ENCODE data around the gene ZSCAN10. TPM values are rescaled to one million over a fixed set of nuclear protein-coding genes. Genes with fewer than 3 reads are reported as not detected.
"Not testable (repeated sequence)": the region's sequence is repeated elsewhere in the genome, so short reads cannot be mapped to it uniquely, and the experiment has no call there.

The ZSCAN10 gene
- total and polyA plus RNA-seq, 7 donors, result 0.07 to 0.16 TPM; not detected in 5

DNA sequence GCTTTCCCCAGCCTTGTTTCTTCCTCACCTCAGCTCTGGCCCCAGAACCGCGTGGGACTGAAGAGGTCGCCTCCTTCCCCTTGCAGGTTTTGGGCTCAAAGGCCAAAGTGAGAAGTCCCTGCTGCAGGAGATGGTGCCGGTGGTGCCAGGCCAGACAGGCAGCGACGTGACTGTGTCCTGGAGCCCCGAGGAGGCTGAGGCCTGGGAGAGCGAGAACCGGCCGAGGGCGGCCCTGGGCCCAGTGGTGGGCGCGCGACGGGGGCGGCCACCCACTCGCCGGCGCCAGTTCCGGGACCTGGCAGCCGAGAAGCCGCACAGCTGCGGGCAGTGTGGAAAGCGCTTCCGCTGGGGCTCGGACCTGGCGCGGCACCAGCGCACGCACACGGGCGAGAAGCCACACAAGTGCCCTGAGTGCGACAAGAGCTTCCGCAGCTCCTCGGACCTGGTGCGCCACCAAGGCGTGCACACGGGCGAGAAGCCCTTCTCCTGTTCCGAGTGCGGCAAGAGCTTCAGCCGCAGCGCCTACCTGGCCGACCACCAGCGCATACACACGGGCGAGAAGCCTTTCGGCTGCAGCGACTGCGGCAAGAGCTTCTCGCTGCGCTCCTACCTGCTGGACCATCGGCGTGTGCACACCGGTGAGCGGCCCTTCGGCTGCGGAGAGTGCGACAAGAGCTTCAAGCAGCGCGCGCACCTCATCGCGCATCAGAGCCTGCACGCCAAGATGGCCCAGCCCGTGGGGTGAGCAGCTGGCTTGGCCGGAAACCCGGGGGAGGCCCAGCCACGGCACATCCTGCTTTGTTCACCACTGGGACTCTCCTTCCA lies 41.7 kb upstream of the ZSCAN10 start:
- intact Hi-C loops (cut with DNase I), result no loop called here
- Histone ChIP-seq H3K4me3 (peak overlapping the region; percentile 61), H3K27me3 (ENCODE audit: insufficient read depth in 3 of 3, low read length in 2 of 3) (no peaks in the 10 kb centered on the region), H3K27ac (peak overlapping the region; percentile 96), H3K4me1 (peaks cover 32% of the 10 kb centered on the region), H3K9me3 (no peaks in the 10 kb centered on the region), H3K36me3 (ENCODE audit: insufficient read depth in 1 of 2, low read depth in 1 of 2) (peaks cover 0 to 39% of the 10 kb centered on the region in 2 donors)
- TF ChIP-seq, protein P1, sequence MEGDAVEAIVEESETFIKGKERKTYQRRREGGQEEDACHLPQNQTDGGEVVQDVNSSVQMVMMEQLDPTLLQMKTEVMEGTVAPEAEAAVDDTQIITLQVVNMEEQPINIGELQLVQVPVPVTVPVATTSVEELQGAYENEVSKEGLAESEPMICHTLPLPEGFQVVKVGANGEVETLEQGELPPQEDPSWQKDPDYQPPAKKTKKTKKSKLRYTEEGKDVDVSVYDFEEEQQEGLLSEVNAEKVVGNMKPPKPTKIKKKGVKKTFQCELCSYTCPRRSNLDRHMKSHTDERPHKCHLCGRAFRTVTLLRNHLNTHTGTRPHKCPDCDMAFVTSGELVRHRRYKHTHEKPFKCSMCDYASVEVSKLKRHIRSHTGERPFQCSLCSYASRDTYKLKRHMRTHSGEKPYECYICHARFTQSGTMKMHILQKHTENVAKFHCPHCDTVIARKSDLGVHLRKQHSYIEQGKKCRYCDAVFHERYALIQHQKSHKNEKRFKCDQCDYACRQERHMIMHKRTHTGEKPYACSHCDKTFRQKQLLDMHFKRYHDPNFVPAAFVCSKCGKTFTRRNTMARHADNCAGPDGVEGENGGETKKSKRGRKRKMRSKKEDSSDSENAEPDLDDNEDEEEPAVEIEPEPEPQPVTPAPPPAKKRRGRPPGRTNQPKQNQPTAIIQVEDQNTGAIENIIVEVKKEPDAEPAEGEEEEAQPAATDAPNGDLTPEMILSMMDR (IDR thresholded peaks at IDR 0.05), result no peak
- DNase-seq (no peak), ATAC-seq (no peak)
- 90 to 91% (median 91%) methylated on average over 69 of the region's 69 CpGs for WGBS, 3 donors

DNA sequence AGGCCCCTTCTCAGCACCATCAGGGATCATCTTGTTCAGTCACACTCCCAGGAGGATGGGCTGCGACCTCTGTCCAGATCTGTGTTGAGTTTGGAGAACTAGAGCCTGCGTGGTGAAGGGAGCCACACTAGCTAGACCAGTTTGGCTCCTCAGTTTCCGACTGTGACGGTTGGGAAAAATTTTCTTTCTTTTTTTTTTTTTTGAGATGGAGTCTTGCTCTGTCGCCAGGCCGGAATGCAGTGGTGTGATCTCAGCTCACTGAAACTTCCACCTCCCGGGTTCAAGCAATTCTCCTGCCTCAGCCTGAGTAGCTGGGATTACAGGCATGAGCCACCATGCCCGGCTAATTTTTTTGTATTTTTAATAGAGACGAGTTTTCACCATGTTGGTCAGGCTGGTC lies 40.5 kb upstream of the ZSCAN10 start:
- H3K9me3 ChIP-seq; H3K27me3 ChIP-seq (ENCODE audit: insufficient read depth in 3 of 3, low read length in 2 of 3); ATAC-seq; H3K4me3 ChIP-seq; DNase-seq; intact Hi-C loops (cut with DNase I): not testable (repeated sequence)
- H3K4me1 ChIP-seq, result peaks cover 24% of the 10 kb centered on the region
- H3K27ac ChIP-seq, result peak overlapping the region; percentile 23
- H3K36me3 ChIP-seq (ENCODE audit: insufficient read depth in 1 of 2, low read depth in 1 of 2), result peaks cover 0 to 39% of the 10 kb centered on the region in 2 donors
- 77 to 84% (median 78%) methylated on average over 9 of the region's 9 CpGs for WGBS, 3 donors

DNA sequence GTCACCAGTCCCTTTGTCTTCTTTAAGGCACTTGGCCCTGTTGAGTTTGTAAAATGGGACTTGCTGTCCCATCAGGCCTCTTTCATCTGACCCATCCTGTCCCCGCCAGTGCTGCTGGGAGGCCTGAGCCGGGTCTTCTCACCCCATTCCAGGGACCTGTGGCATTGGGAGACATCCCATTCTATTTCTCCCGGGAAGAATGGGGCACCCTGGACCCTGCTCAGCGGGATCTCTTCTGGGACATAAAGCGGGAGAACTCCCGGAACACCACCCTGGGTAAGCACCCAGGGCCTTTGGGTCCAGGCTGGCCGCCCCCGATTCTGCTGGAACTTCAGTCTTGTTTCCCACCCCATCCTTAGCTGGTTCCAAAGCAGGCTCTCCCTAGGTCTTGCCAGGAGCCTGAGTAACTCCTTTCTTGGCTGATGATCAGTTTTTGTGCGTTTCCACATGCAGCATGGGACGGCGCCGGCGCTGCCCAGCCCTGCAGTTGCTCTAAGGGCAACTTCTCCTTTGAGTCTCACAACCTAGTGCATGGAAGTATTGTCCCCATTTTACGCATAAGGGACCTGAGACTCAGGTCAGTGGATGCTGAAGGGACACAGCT lies 39.8 kb upstream of the ZSCAN10 start:
- Histone ChIP-seq H3K27me3 (ENCODE audit: insufficient read depth in 3 of 3, low read length in 2 of 3) (no peaks in the 10 kb centered on the region), H3K27ac (peak overlapping the region; percentile 23), H3K4me1 (peaks cover 19% of the 10 kb centered on the region), H3K4me3 (no peak overlapping the region), H3K36me3 (ENCODE audit: insufficient read depth in 1 of 2, low read depth in 1 of 2) (peaks cover 0 to 39% of the 10 kb centered on the region in 2 donors), H3K9me3 (no peaks in the 10 kb centered on the region)
- DNase-seq (no peak), ATAC-seq (no peak)
- 68 to 80% (median 73%) methylated on average over 14 of the region's 14 CpGs for whole genome bisulfite sequencing, 3 donors
- TF ChIP-seq, protein P1 (IDR thresholded peaks at IDR 0.05), result no peak
- intact Hi-C loops (cut with DNase I), result no loop called here

DNA sequence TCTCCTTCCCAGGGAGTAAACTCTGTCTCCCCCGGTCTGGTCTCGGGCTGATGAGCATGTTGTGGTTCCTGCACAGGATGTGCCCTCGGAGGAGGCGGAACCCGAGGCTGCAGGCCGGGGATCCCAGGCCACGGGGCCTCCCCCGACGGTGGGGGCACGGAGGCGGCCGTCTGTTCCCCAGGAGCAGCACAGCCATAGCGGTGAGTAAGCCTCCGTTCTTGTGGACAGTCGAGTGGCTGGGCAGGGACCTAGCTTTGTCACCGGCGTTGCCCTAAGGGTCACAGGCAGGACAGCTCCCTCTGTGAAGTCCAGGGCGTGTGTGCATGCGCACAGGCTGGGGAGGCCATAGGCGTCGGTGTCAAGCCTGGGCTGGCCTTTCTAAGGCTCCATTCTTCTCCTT lies 39.2 kb upstream of the ZSCAN10 start:
- intact Hi-C loops (cut with DNase I), result no loop called here
- no peaks in the 10 kb centered on the region for H3K9me3 ChIP-seq
- ATAC-seq (no peak), DNase-seq (no peak)
- H3K27me3 ChIP-seq (ENCODE audit: insufficient read depth in 3 of 3, low read length in 2 of 3), result no peaks in the 10 kb centered on the region
- H3K36me3 ChIP-seq (ENCODE audit: insufficient read depth in 1 of 2, low read depth in 1 of 2), result peaks cover 0 to 39% of the 10 kb centered on the region in 2 donors
- TF ChIP-seq, protein P1 (IDR thresholded peaks at IDR 0.05), result no peak
- peaks cover 23% of the 10 kb centered on the region for H3K4me1 ChIP-seq
- H3K27ac ChIP-seq, result no peak overlapping the region
- 84 to 87% (median 87%) methylated on average over 21 of the region's 21 CpGs for WGBS, 3 donors
- no peak overlapping the region for H3K4me3 ChIP-seq

DNA sequence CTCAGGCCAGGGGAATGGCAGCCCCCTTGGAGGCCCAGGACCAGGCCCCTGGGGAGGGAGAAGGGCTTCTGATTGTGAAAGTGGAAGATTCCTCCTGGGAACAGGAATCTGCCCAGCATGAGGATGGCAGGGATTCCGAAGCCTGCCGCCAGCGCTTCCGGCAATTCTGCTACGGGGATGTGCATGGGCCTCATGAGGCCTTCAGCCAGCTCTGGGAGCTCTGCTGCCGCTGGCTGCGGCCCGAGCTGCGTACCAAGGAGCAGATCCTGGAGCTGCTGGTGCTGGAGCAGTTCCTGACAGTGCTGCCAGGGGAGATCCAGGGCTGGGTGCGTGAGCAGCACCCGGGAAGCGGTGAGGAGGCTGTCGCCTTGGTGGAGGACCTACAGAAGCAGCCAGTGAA lies 38.2 kb upstream of the ZSCAN10 start:
- no peaks in the 10 kb centered on the region for H3K27me3 ChIP-seq (ENCODE audit: insufficient read depth in 3 of 3, low read length in 2 of 3)
- TF ChIP-seq, protein P1 (IDR thresholded peaks at IDR 0.05), result no peak
- H3K36me3 ChIP-seq (ENCODE audit: insufficient read depth in 1 of 2, low read depth in 1 of 2), result peaks cover 0 to 39% of the 10 kb centered on the region in 2 donors
- H3K4me1 ChIP-seq, result peaks cover 23% of the 10 kb centered on the region
- intact Hi-C loops (cut with DNase I), result no loop called here
- WGBS, 3 donors, result 83 to 91% (median 88%) methylated on average over 13 of the region's 13 CpGs
- no peak overlapping the region for H3K4me3 ChIP-seq
- no peak for ATAC-seq
- no peak overlapping the region for H3K27ac ChIP-seq
- DNase-seq, result no peak
- no peaks in the 10 kb centered on the region for H3K9me3 ChIP-seq

Data from psoas muscle (tissue), 8 donors.